Mononuclear cell (primary cell): ENCODE data around the gene DNER. TPM values are rescaled to one million over a fixed set of nuclear protein-coding genes. Genes with fewer than 3 reads are reported as not detected.
"Not testable (repeated sequence)": the region's sequence is repeated elsewhere in the genome, so short reads cannot be mapped to it uniquely, and the experiment has no call there.

ENCODE experiments used
- H3K27me3 ChIP-seq: 2 replicates; pipeline ENCODE4 v1.6.0; 2011; ENCODE audit warnings: low read length, control low read depth; ENCODE audit not compliant: insufficient read depth
- H3K4me1 ChIP-seq: 2 replicates; pipeline ENCODE4 v1.5.1; 2011; ENCODE audit warnings: mild to moderate bottlenecking, low read length, control low read depth; ENCODE audit not compliant: insufficient read depth
- H3K4me3 ChIP-seq: 2 replicates; pipeline ENCODE4 v1.5.1; 2011; ENCODE audit warnings: mild to moderate bottlenecking, low read length, moderate library complexity
- H3K9me3 ChIP-seq: 2 replicates; pipeline ENCODE4 v1.5.1; 2011; ENCODE audit warnings: low read depth, mild to moderate bottlenecking, control low read depth, low read length
- total RNA-seq: library from RNA; depleted of rRNA; stranded (reverse); fragments of >200 nt; gene quantifications from one replicate; pipeline ENCODE4 v1.2.3, GENCODE V29; 2012

Gene DNER
- total RNA-seq, 1 donor, result 0.21 TPM

DNA sequence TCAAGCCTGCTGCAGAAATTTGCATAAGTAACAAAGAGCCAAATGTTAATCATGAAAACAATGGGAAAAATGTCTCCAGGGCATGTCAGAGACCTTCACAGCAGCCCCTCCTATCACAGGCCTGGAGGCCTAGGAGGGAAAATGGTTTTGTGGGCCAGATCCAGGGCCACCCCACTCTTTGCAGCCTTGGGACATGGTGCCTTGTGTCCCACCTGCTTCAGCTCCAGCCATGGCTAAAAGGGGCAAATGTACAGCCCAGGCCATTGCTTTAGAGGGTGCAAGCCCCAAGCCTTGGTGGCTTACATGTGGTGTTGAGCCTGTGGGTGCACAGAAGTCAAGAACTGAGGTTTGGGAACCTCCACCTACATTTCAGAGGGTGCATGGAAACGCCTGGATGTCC, 20.5 kb downstream of the DNER start:
- not testable (repeated sequence) for H3K9me3 ChIP-seq, H3K27me3 ChIP-seq, H3K4me1 ChIP-seq, H3K4me3 ChIP-seq

- no peak overlapping the region for H3K4me3 ChIP-seq
- H3K27me3 ChIP-seq, result no peaks in the 10 kb centered on the region
- no peaks in the 10 kb centered on the region for H3K4me1 ChIP-seq
- no peaks in the 10 kb centered on the region for H3K9me3 ChIP-seq
Observed at GRCh38 chr2:229691631-229692030, 22.7 kb downstream of the DNER start.

DNA sequence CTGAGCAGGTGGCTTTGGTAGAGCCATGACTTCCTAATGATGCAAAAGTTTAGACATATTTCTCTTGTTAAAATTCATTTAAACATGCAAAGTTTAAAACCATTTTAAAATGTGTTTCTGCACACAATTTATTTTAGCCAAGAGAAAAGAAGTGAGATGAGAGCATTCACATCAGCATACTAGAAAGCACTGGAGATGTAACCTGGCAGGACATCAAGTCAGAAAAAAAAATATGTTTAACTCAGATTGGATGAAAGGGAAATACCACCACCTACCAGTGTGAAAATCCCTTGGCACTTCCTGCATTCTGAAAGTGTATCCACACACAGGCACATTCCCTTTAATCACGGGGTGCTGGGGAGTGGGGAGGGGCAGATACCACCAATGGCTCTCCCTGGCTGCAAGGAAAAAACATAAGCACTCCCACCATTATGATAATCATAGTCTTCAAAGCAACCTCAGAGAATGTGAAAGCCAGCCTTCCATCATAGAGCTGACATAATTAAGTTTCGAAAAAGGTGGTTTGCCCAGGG, 25.0 kb downstream of the DNER start:
- H3K4me1 ChIP-seq, result no peaks in the 10 kb centered on the region

GRCh38 chr2:229688141-229688540, 26.2 kb downstream of the DNER start:
- Histone ChIP-seq H3K27me3 (peaks cover 2% of the 10 kb centered on the region), H3K9me3 (no peaks in the 10 kb centered on the region), H3K4me1 (no peaks in the 10 kb centered on the region), H3K4me3 (no peak overlapping the region)

More for the DNA sequence above, 25.0 kb downstream of the DNER start:
- Histone ChIP-seq H3K27me3 (peaks cover 2% of the 10 kb centered on the region), H3K9me3 (no peaks in the 10 kb centered on the region), H3K4me3 (no peak overlapping the region)

- Histone ChIP-seq H3K27me3 (peaks cover 4% of the 10 kb centered on the region), H3K9me3 (no peaks in the 10 kb centered on the region), H3K4me3 (no peak overlapping the region), H3K4me1 (no peaks in the 10 kb centered on the region)
Observed at GRCh38 chr2:229686122-229686919, 28.0 kb downstream of the DNER start.

GRCh38 chr2:229684942-229685562, 29.3 kb downstream of the DNER start:
- H3K4me1 ChIP-seq, result no peaks in the 10 kb centered on the region
- H3K9me3 ChIP-seq, result no peaks in the 10 kb centered on the region
- H3K4me3 ChIP-seq, result no peak overlapping the region
- peaks cover 8% of the 10 kb centered on the region for H3K27me3 ChIP-seq

- no peaks in the 10 kb centered on the region for H3K9me3 ChIP-seq
- no peak overlapping the region for H3K4me3 ChIP-seq
- H3K4me1 ChIP-seq, result no peaks in the 10 kb centered on the region
- peaks cover 15% of the 10 kb centered on the region for H3K27me3 ChIP-seq
Observed at GRCh38 chr2:229679393-229680125, 34.8 kb downstream of the DNER start.

GRCh38 chr2:229675569-229675968, 38.8 kb downstream of the DNER start:
- Histone ChIP-seq H3K4me3 (no peak overlapping the region), H3K9me3 (no peaks in the 10 kb centered on the region), H3K4me1 (no peaks in the 10 kb centered on the region), H3K27me3 (peaks cover 10% of the 10 kb centered on the region)

GRCh38 chr2:229674830-229675530, 39.4 kb downstream of the DNER start:
- Histone ChIP-seq H3K9me3 (no peaks in the 10 kb centered on the region), H3K4me1 (no peaks in the 10 kb centered on the region), H3K4me3 (no peak overlapping the region), H3K27me3 (peaks cover 9% of the 10 kb centered on the region)

- Histone ChIP-seq H3K4me3 (no peak overlapping the region), H3K4me1 (no peaks in the 10 kb centered on the region), H3K9me3 (no peaks in the 10 kb centered on the region), H3K27me3 (peaks cover 4% of the 10 kb centered on the region)
Observed at GRCh38 chr2:229673676-229674075, 40.7 kb downstream of the DNER start.

DNA sequence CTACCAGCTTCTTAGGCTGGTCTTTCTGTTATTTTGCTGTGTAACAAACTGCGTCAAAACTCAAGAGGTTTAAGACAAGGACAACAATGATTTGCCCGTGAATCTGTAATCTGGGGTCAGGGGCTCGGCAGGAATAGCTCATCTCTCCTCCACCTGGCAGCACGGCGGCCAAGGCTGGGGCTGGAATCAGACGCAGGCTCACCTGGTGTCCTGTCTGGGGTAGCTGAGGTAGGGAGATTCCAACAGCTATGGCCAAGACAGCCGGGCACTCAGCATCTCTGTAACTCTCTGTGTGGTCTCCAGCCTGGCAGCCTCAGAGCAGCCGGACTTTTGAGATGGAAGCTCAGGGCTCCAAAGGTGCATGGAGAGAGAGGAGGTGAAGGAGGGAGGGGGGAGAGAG, 42.3 kb downstream of the DNER start:
- no peaks in the 10 kb centered on the region for H3K4me1 ChIP-seq
- no peaks in the 10 kb centered on the region for H3K9me3 ChIP-seq
- H3K27me3 ChIP-seq, result peaks cover 4% of the 10 kb centered on the region
- no peak overlapping the region for H3K4me3 ChIP-seq

DNA sequence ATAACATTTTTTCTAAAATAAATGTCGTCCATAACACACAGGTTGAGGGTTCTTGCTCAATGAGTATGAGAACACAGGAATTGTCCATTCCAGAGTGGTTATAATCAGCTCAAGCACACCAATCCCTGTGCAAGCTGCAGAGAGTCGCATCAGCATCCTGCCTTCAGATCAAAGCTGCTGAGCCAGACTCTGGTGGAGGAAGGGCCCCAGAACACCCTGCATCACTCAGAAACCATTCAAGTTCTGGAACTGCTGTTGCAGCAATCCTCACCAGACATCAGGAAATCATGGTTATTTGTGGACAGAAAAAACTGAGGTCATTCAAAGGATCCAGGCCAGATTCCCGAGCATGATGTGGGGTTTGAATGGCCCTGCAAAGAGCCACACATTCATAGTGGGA, 44.5 kb downstream of the DNER start:
- Histone ChIP-seq H3K4me1 (no peaks in the 10 kb centered on the region), H3K27me3 (no peaks in the 10 kb centered on the region), H3K9me3 (no peaks in the 10 kb centered on the region), H3K4me3 (no peak overlapping the region)

- Histone ChIP-seq H3K4me3 (no peak overlapping the region), H3K9me3 (no peaks in the 10 kb centered on the region), H3K27me3 (no peaks in the 10 kb centered on the region), H3K4me1 (no peaks in the 10 kb centered on the region)
Observed at GRCh38 chr2:229666811-229667210, 47.5 kb downstream of the DNER start.

- Histone ChIP-seq H3K4me1 (no peaks in the 10 kb centered on the region), H3K9me3 (no peaks in the 10 kb centered on the region), H3K27me3 (no peaks in the 10 kb centered on the region), H3K4me3 (no peak overlapping the region)
Observed at GRCh38 chr2:229665158-229665557, 49.2 kb downstream of the DNER start.

GRCh38 chr2:229661478-229661877, 52.9 kb downstream of the DNER start:
- H3K4me1 ChIP-seq, result no peaks in the 10 kb centered on the region
- no peak overlapping the region for H3K4me3 ChIP-seq
- no peaks in the 10 kb centered on the region for H3K27me3 ChIP-seq
- no peaks in the 10 kb centered on the region for H3K9me3 ChIP-seq
